HT-29 (cell line): ENCODE measurements around the gene GLTP. TPM values are rescaled to one million over a fixed set of nuclear protein-coding genes. Genes with fewer than 3 reads are reported as not detected.

Experiments
- DNase-seq: peaks from one replicate; pipeline ENCODE4 v3.0.0-alpha.2; 2015; ENCODE audit warnings: low spot score
- total RNA-seq: library from RNA; depleted of rRNA; stranded (reverse); fragments of >200 nt; shearing (Covaris generic); gene quantifications from 2 replicates; pipeline ENCODE4 v1.2.3, GENCODE V29; 2014

The GLTP gene
- total RNA-seq, 1 experiment from 2014 or later: 23.7 TPM

GRCh38 chr12:109822951-109823411, 57.4 kb downstream of the GLTP start:
- peak; percentile 82 for DNase-seq

GRCh38 chr12:109822416-109822815, 57.9 kb downstream of the GLTP start:
- no peak for DNase-seq

- DNase-seq: no peak
Measured at GRCh38 chr12:109821968-109822367, 58.4 kb downstream of the GLTP start.

DNA sequence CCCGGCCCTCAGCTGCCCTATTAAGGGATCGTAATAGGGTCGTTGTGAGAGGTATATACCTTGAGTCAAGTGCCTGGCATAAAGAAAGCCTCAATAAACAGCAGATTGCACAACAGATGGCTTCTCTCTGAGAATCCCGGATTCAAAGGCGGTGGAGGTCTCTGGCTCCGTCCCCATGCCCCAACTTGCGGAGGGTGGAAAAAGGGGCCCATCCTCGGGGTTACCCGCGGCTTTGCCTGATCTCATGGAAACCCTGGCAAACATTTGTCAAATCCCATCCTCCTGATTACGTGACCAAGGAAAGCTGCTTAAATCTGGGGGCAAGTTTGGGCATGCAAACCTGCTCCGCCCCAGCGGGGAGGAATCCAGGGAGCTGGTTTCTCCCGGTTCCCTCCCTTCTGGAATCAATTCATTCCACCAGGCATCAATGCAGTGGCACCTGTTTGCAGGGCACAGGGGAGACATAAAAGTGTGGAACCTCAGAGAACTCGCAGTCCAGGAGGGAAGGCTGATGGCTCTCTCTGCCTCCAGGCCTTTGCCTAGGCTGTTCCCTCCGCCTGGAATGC, 59.4 kb downstream of the GLTP start:
- DNase-seq: peak; percentile 87

DNA sequence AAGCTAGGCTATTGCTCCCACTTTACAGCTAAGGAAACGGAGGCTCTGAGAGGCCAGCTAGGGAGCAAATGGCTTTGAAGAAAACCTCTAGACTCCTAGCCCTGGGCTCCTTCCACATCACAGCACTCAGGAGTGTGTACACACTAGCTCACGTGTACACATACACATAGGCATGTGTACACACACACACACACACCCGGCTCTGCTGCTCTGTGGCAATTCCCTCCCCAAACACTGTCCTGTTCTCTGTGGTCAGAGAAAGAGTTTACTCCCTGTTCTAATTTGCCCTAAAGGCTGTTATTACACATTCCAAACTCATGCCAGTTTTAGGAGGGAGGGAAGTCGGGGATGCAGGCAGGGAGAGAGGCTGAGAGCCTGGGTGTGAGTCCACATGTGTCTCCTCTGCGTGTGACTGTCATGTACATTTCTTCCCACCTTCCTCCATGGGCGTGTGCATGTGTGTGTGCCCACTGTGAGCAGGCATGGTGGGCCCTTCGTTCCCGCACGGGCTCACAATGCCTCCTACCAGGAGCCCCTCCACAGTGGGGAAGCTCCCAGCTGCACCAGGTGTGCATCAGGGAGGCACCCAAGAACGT, 61.3 kb downstream of the GLTP start:
- DNase-seq: no peak

GRCh38 chr12:109818253-109818652, 62.1 kb downstream of the GLTP start:
- no peak for DNase-seq

GRCh38 chr12:109817627-109818231, 62.6 kb downstream of the GLTP start:
- no peak for DNase-seq

- DNase-seq: no peak
Measured at GRCh38 chr12:109816870-109817269, 63.5 kb downstream of the GLTP start.

- peak; percentile 37 for DNase-seq
Measured at GRCh38 chr12:109815757-109816617, 64.4 kb downstream of the GLTP start.

- DNase-seq: no peak
Measured at GRCh38 chr12:109815225-109815624, 65.1 kb downstream of the GLTP start.

DNA sequence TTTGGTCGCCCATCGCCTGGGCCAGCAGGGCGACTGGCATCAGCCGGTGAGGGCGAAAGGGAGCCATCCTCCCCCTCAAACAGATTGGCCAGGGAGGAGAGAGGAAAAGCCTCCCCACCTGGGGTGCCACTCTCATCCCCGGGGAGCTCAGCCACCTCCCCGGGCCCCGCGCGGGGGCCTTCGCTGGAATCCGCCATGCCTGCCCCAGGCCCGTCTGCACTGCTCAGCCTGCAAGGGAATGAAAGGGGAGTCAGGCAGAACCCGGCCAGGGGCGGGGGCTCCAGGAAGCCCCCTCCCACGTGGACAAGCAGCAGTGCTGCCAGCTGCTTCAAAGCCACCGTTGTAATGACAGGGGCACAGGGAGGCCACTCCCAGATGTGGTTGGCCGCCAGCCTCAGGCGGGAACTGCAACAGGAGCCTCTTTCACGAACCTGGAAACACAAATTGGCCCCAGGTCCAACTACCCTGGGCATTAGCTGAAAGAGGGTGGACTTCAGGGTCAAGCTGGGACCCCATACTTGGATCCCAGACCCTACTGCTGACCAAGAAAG, 65.7 kb downstream of the GLTP start:
- no peak for DNase-seq

- DNase-seq: no peak
Measured at GRCh38 chr12:109813810-109814416, 66.4 kb downstream of the GLTP start.

DNA sequence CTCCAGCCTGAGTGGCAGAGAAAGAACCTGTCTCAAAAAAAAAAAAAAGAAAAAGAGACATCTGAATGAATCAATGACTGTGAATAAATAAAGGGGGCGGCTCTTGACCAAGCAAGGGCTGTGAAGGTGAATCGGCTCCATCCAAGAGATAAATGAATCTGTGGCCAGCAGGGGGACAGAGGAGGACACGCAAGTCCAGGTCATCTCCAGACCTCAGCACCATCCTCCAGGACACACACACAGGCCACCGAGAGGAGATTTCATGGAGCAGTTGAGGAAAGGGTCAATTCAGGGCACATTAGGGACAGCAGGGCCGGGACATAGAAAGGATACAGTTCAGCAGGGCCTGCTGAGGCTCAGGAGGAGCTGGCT, 68.7 kb downstream of the GLTP start:
- DNase-seq: peak; percentile 23

DNA sequence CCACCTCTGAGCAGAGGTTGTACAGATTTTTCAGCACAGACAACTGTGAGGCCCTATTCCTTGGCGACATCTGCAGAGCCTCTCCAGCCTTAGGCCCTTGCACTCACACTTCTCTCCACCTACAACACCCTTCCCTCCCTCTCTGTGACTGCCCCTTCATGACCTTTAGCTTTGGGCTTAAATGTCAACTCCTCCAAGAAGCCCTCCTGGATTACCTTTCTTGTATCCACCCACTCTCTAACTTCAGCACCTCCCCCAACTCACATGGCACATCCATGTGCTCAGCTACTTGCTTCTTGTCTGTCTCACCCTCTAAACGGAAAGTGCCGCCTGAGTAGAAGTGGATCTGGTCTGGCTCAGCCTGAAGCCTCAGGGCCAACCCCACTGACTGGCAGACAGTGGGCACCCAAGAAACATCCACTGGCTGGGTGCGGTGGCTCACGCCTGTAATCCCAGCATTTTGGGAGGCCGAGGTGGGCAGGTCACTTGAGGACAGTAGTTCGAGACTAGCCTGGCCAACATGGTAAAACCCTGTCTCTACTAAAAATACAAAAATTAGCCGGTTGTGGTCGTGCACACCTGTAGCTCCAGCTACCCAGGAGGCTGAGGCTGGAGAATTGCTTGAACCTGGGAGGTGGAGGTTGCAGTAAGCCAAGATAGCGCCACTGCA, 69.3 kb downstream of the GLTP start:
- DNase-seq: no peak

DNA sequence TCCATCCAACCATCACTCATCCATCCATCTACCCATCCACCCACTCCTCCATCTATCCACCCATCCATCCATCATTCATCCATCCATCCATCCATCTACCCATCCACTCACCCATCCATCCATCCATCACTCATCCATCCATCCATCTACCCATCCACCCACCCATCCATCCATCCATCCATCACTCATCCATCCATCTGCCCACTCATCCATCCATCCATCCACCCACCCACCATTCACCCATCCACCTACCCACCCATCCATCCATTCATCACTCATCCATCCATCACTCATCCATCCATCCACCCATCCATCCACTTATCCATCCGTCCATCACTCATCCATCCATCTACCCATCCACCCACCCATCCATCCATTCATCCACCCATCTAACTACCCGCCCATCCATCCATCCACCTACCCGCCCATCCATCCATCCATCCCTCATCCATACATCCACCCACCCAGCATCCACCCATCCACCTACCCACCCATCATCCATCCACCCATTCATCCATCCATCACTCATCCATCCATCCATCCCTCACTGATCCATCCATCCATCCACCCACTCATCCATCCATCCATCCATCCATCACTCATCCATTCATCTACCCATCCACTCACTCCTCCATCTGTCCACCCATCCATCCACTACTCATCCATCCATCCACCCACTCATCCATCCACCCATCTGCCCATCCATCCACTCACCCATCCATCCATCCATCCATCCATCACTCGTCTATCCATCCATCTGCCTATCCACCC, 71.3 kb downstream of the GLTP start:
- no peak for DNase-seq

GRCh38 chr12:109807954-109808643, 72.2 kb downstream of the GLTP start:
- DNase-seq: no peak

DNA sequence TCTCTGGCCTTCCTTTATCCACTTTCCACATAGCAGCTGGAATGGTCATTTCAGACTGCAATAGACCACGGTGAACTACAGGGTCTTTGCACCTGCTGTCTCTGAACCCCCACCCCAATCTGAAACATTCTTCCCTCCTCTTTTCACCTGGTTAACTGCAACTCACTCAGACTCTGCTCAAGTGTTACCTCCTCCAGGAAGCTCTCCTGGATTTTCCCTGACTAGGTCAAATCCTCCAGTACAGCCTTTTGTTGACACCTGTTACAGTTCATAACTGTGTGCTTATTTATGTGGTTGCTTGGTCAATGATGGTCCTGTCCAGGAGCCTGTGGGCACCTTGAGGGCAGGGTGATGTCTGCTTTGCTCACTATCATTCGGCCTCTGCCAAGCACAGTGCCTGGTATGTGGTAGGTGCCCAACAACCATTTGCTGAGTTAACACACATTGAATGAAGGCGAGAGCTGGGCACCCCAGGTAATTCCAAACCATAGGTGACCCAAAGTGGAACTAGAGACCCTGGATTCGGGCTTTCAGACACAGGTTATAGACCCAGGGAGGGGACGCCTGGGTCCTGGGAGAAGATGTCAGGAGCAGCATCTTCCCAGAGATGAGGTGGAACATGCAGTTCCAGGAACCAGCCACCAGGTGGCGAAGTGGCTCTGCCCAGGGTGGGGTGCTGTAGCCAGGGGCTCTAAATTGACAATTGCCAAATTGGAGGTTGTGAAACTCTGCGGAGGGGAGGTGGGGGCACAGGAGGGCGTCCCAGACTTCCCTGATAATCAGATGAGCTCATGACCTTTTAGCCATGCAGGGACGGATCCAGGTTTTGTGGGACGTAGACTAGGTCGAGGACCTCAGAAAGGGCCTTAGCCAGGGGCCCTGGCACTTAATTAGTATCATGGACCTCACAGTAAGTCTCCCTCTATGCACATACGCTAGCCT, 75.2 kb downstream of the GLTP start:
- peak; percentile 78 for DNase-seq

DNA sequence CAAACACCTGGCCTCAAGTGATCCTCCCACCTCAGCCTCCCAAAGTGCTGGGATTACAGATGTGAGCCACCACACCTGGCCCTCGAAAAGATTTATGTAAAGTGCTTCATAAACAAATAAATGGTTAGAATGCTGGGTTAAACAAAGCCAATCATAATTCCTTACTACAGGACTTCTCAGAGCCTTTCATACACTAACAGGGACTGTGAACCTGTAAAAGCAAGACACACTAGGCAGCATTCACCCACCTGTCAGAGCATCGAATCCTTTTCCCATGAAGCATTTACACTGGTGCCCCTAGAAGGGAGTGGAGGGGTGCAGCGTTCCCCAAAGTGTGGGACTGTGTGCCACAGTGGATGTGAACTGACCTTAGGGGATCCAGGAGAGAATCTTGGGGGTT, 76.7 kb downstream of the GLTP start:
- no peak for DNase-seq

- DNase-seq: no peak
Measured at GRCh38 chr12:109802828-109803227, 77.5 kb downstream of the GLTP start.
